GM12865 (cell line): ENCODE results near the gene PIM3.
A peak's percentile ranks its signal among the peaks of the same experiment; 100 is the strongest.
"Not testable (repeated sequence)": the region's sequence is repeated elsewhere in the genome, so short reads cannot be mapped to it uniquely, and the experiment has no call there.

Experiments used
- DNase-seq: peaks from one replicate; pipeline ENCODE4 v3.0.0; 2010; ENCODE audit warnings: low read depth
- H3K4me3 ChIP-seq: 2 replicates; pipeline ENCODE4 v1.5.1; 2011; ENCODE audit warnings: mild to moderate bottlenecking, low read depth, low read length, control low read depth
- CTCF ChIP-seq: IDR thresholded peaks from 2 replicates; pipeline ENCODE4 v1.5.1; 2011; ENCODE audit warnings: low read length, control low read depth, low read depth, inconsistent platforms; ENCODE audit not compliant: insufficient read depth; ENCODE audit errors: missing control alignments

Gene PIM3

GRCh38 chr22:49986325-49986724 lies 25.8 kb downstream of the PIM3 start:
- TF ChIP-seq CTCF: no peak
- H3K4me3 ChIP-seq: no peak overlapping the region
- DNase-seq: no peak

GRCh38 chr22:49989826-49990225 lies 29.3 kb downstream of the PIM3 start:
- DNase-seq, H3K4me3 ChIP-seq: not testable (repeated sequence)

GRCh38 chr22:49991167-49991566 lies 30.6 kb downstream of the PIM3 start:
- H3K4me3 ChIP-seq: no peak overlapping the region
- no peak for DNase-seq
- TF ChIP-seq CTCF: no peak

- TF ChIP-seq CTCF: no peak
- DNase-seq: no peak
- no peak overlapping the region for H3K4me3 ChIP-seq
Measured at GRCh38 chr22:49991907-49992533, 31.4 kb downstream of the PIM3 start.

- peak; percentile 91 for TF ChIP-seq CTCF
- DNase-seq: peak; percentile 74
- no peak overlapping the region for H3K4me3 ChIP-seq
Measured at GRCh38 chr22:49992921-49993648, 32.5 kb downstream of the PIM3 start.

GRCh38 chr22:49993649-49994360 lies 33.2 kb downstream of the PIM3 start:
- DNase-seq: no peak
- H3K4me3 ChIP-seq: no peak overlapping the region
- no peak for TF ChIP-seq CTCF

- no peak for DNase-seq
- no peak overlapping the region for H3K4me3 ChIP-seq
- no peak for TF ChIP-seq CTCF
Measured at GRCh38 chr22:49994361-49995040, 33.9 kb downstream of the PIM3 start.
